Hematopoietic multipotent progenitor cell (in vitro differentiated cells): ENCODE data around the gene IQCM. TPM values are rescaled to one million over a fixed set of nuclear protein-coding genes. Genes with fewer than 3 reads are reported as not detected.

ENCODE experiments used
- DNase-seq, 3 donors: peaks; one replicate each; pipeline ENCODE4 v3.0.0-alpha.2; 2011 to 2015; ENCODE audit warnings: low read depth in 2 of 3, low spot score in 2 of 3
- total RNA-seq: library from RNA; depleted of rRNA; stranded (reverse); fragments of >200 nt; gene quantifications from one replicate; pipeline ENCODE4 v1.2.3, GENCODE V29; 2012

The IQCM gene
- total RNA-seq, 1 donor = not detected

DNA sequence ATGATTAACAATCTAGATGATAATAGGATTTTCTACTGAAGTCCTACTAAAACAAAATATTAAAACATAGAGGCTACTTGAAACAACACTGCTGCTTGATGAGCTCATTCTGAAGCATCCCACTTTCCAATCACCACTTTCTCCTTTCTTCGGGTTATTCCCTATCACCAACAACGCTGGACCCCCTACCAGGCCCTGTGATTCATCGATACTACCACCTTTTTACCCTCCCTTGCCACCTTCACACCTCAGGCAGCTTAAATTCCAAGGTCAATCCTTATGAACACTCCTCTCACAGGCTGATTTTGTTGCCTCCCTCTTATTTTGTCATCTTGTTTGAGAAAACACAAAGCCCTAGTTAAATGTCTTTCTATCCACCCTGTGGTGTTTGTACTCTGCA, 102.6 kb downstream of the IQCM start:
- DNase-seq = no peak

DNA sequence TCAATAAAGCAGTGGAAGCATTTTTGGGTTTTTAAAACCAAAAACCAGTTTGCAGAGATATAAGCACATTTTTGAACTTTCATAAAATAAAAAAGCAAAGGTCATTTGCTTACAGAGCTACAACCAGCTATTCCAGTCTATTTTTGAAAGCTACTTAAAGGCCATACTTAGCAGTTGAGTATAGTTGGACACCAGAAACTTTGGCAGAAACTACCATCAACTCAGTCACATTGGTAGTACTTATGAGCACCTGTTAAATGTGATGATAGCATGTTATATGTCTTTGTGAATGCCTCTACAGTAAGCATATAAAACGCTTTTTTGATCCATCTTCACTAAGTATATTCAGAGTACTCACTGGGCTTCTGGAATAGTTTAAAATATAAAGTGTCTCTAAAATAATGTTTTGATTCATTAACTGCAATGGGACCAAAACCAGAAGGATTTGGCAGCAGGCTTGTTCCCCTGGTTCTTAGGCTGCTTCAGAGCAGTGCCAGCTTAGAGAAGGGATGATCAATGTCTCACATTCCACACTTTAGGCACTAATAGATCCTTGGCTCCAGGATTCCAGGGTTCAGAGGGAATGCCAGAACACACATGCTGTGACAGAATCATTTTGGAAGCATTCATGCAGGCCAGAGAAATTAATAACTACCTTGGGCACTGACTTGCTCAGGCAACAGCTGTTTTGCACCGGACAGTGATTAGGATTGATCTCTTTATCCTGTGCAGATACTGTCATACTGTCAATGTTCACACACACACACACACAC, 103.9 kb downstream of the IQCM start:
- no peak for DNase-seq

GRCh38 chr4:149709640-149710039, 106.0 kb downstream of the IQCM start:
- no peak for DNase-seq

DNA sequence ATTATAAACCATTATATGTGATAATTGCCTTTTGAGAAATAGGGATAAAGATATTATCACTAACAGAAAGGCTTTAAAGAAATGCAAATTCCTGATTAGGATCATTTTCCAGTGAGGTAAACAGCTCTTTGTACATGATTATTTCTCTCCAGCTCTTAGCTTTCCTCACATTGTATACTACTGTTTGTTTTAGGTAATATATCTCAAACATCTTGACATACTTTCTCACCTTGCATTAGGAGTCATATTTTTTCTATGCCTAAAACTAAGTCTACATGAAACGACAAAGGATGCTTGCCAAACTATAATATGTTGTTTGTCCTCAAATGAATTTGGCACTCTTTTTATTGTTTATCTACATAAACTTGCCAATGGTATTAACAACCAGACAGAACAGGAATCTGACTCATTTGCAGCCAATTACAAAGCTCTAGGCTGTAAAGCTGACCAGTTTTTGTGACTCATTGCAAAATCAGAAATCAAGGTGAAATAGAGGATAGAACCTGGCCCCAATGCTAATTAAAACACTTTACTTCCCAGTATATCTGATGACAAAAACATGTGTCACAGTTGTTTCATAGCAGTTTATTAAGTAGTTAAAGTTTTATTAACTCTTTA, 107.0 kb downstream of the IQCM start:
- DNase-seq = no peak

GRCh38 chr4:149707862-149708261, 107.8 kb downstream of the IQCM start:
- no peak for DNase-seq

DNA sequence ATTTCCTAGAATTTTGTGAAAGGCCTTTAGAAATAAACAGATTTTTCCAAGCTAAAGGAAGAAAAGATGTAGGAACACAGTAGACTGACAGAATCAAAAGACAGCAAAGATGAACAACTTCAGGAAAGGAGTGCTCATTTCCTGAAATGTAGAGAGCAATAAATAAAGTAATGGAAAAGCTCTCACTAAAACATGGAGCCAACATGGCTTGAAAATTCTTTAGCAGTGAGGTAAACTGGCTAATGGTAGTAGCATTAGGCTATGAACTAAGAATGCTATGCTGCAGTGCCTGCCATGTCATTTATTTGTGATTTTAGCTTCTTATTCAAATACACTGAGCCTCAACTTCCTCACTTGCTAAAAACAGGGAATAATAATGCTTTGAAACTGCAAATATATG, 108.7 kb downstream of the IQCM start:
- DNase-seq = no peak

DNA sequence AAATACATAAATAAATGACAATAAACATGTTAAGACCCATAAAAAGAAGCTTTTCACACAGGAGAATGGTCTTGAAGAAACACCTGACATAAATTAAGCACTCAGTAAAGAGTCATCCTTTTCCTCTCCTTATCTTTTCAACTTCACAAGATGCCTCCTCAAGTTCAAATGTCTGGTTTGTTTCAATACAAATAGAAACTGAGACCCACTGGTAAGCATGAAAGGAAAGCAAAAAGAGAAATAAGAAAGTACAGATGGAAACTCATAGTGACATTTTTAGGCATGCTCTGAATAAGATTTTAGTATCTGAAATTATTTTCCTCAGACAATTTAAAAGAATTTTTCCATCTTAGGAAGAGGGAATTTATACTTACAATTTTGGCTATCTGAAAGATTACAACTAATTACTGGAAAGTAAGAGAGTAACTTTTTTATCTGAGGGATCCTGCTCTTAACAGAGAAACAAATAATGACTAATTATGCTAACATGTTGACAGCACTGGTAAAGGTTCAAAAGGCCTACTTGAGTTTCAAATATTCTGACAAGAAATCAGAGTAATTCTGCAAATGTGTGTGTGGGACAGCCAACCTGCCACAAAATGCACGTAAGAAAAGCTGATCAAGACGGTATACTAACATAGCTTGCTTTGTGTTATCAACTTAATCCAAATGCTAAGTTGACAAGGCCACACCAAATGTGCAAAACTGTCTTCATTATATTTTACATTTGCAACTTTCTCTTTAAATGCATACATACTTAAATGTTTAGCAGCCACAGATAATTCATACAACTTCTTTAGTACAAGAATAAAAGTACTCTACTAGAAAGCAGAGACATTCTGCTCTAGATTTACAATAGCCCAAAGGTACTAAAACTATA, 113.0 kb downstream of the IQCM start:
- no peak for DNase-seq

DNA sequence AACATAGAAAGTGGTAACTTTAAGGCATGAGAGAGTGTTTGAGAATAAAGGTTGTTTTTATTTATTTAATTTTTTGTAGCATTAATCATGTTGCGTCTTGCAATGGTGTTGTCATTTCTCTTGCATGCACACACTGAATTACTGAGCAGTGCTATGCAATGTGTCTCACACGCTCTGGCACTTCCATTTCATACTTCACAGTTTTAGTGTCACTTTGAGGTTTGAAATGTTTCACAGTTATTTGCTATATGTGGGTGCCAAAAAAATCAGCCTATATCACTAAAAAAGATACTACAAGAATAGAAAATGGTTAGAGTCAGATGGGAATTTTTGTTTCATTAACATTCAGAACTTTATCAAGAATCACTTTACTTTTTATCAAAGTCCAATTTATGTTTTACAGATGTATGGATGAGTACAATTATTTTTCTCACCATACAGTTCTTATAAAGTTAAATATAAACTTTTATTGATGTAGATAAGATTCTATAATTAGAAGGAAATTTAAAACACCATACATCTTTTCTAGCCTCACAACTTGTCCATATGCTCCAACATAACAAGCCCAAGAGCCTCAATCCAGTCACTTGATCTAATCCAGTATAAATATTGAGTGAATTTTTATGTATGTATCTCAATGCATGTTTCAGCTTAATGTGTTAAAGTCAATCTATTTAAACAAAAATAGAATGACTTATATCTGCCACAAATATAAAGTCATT, 114.0 kb downstream of the IQCM start:
- DNase-seq = no peak

- DNase-seq = no peak
Observed at GRCh38 chr4:149700272-149700671, 115.4 kb downstream of the IQCM start.

DNA sequence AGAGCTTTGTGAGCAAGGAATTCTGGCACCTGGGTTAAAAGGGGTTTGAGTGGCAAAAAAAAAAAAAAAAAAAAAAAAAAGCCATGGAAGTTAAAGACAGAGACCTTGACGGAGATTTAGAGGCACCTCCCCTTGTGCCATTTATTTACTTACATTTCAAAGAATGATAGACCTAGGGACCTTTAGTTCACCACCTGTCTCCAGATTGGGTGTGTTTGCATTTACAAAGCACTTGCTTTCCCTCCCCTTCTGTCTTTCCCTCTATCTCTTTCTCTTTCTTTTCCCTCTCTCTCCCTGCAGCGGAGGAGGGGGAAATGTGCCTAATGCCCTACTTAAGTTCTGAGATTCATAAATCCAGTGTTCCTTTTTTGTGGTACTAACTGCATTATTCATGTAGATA, 116.0 kb downstream of the IQCM start:
- no peak for DNase-seq

- no peak for DNase-seq
Observed at GRCh38 chr4:149690726-149691125, 124.9 kb downstream of the IQCM start.

DNA sequence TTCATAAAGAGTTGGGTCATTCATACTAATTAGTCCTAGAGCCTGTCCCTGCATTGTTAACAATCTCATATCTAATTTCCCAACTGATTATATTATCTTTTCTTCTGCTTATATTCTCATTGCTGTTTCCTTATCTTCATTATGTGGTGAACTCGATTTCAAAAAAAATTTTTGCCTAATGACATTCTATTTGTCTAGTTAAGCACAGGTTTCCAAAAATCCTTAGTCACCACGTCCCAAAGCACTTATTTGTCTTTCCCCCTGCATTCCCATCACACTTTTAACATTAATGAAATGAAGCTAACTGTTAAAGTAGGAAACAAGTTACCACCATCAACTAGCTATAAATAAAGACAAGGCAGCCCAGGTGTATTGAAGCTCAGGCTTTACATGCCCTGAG, 131.1 kb downstream of the IQCM start:
- no peak for DNase-seq

GRCh38 chr4:149676076-149676475, 139.6 kb downstream of the IQCM start:
- no peak for DNase-seq

- DNase-seq = no peak
Observed at GRCh38 chr4:149645790-149646189, 169.9 kb downstream of the IQCM start.

GRCh38 chr4:149638073-149638472, 177.6 kb downstream of the IQCM start:
- no peak for DNase-seq

GRCh38 chr4:149634368-149634767, 181.3 kb downstream of the IQCM start:
- no peak for DNase-seq

DNA sequence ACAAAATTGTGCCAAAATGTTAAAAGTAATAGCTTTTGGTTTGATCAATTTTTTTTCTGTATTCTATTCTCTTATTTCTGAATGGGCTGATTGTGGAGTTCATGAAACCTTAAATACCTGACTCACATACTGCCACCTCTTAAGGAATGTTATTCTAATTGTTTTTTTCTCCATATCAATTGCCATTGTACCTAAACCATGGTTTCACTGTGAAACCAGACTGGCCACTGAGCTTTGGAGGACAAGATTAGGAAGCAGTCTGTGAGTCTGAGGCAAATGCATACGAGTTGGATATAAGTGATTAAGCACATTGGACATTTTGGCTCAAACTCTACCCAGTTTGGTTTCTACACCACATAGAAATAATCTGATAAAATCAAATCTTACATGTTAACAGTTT, 184.0 kb downstream of the IQCM start:
- DNase-seq = no peak

GRCh38 chr4:149630064-149630463, 185.6 kb downstream of the IQCM start:
- DNase-seq = no peak

DNA sequence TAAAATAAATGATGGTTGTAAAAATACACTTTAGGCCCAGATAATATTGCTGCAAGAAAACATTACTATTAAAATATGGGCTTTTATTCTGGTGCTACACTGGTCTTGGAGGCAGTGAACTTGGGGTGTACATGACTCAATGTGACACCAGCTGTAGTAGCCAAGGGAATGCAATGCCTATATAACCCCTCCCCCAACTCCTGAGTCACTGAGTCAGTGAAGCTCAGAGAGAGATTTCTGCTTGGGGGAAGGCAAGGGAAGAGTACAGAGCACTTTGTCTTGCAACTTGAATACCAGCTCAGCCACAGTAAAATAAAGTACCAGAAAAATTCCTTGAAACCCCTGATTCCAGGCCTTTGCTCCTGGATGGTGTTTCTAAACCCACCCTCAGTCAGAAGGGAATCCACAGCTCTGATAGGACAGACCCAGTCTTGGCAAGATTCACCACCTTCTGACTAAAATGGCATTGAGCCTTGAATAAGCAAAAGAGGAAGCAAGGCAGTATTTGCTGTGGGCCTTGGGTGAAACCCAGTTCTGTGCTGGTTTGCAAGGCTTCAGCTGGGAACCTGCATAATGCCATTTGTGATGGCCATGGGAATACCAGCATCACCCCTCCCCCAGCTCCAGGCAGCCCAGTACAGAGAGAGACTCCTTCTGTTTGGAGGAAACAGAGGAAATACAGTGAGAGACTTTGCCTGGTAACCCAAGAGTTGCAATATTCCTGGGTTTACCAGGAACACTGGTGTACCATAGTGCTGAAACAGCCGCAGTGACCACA, 209.9 kb downstream of the IQCM start:
- DNase-seq = no peak

DNA sequence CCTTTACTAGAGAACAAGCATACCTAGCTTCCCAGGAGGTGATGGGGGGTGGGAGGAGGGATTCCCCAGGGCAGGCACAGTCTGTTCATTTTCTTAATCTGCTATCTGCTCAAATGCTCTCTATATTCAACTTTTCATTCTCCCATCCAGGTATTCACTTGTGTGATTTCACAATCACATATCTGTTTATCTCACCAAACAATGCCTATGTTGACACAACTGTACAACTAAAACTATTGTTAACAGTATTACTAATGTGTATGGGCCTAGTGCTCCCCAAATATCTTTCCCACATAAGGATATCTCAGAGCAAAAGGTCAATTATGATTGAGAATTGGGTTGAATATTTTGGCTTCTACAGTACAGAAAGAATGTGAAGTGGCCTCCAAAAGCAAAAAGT, 210.8 kb downstream of the IQCM start:
- DNase-seq = no peak
